Measurements from ENCODE around the gene SNAPC3.

The SNAPC3 gene

DNA sequence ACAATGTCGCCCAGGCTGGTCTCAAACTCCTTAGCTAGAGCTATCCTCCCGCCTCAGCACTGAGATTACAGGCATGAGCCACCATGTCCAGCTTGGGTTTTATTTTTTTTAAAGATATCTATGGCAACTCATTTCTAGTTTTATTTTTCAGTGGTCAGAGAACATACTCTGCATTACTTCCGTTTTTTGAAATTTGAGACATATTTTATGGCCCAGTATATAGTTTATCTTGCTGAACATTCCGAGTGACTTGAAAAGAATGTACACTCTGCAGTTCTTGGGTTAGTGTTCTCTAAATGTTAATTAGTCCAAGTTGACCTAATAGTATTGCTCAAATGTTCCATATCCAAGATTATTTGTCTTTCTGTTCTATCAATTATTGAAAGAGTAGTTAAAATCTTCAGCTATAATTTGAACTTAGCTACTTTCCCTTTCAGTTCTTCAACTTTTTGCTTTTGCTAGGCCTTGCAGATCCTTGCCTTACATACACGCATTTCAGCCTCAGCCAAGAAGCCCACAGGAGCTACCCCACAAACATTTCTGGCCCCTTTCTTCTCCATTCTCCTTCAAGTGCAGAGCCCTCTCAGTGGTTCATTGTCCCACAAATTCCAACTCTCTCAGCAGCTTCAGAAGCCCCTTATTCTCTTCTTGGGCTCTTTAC lies 22.3 kb upstream of the SNAPC3 start:
- Histone ChIP-seq H3K9ac (ENCODE audit: low read length) (no peak overlapping the region), H4K8ac (ENCODE audit: low read depth, low read length) (no peak overlapping the region), H3K18ac (ENCODE audit: low read length) (no peak overlapping the region), H2BK120ac (ENCODE audit: insufficient read depth, low read length, poor library complexity) (no peak overlapping the region), H2AFZ (ENCODE audit: insufficient read depth, low read length, poor library complexity) (no peak overlapping the region), H3K36me3 (ENCODE audit: control insufficient read depth in 1 of 2, insufficient read depth in 2 of 2, low read length in 2 of 2) (no peaks in the 10 kb centered on the region), H2AK5ac (ENCODE audit: low read length) (no peak overlapping the region), H3K4me2 (ENCODE audit: low read length) (no peak overlapping the region), H3K27ac (ENCODE audit: low read depth, low read length) (no peak overlapping the region), H3K4ac (ENCODE audit: low read depth, low read length) (no peak overlapping the region), H3K4me3 (ENCODE audit: low read depth, low read length) (no peak overlapping the region), H3K9me3 (ENCODE audit: insufficient read depth, low read depth, low read length) (no peaks in the 10 kb centered on the region), H4K12ac (ENCODE audit: low read depth, low read length) (no peak overlapping the region), H3K79me2 (ENCODE audit: control insufficient read depth, insufficient read depth, low read length, poor library complexity) (no peaks in the 10 kb centered on the region), H2BK12ac (ENCODE audit: low read length) (no peak overlapping the region), H3K4me1 (ENCODE audit: control insufficient read depth in 1 of 2, insufficient read depth in 2 of 2, low read length in 2 of 2) (no peaks in the 10 kb centered on the region), H3K14ac (ENCODE audit: low read length) (no peak overlapping the region), H3K23ac (ENCODE audit: low read length) (no peak overlapping the region), H2BK5ac (ENCODE audit: low read depth, low read length, poor library complexity) (no peak overlapping the region), H4K91ac (ENCODE audit: low read depth, low read length) (no peak overlapping the region), H3K27me3 (ENCODE audit: insufficient read depth, low read length) (no peaks in the 10 kb centered on the region), H3K79me1 (ENCODE audit: low read length) (no peaks in the 10 kb centered on the region)
- DNase-seq = no peak
- WGBS (ENCODE audit: extremely low coverage, insufficient coverage, insufficient read length) = no CpG with 5 or more reads among the region's 5 CpGs

DNA sequence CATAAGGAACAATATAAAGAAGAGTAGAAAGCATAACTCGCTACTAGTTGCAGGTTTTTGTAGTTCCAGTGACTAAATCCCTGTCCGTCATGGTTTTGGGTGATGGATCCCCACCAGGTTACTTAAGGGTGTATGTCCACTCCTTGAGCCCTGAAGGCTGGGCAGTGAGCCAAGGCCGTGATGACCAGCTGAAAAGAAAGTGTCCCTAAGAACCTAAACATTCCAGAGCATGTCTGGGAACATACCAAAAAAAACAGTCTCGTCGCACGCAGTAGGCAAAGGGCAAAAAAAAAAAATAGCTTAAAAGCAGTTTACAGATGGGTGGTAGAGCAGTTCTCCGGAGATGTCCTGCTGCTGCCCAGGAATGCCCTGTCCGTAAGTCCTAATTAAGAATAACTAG lies 21.4 kb upstream of the SNAPC3 start:
- no peak overlapping the region for H3K9ac ChIP-seq (ENCODE audit: low read length)
- H3K14ac ChIP-seq (ENCODE audit: low read length) = no peak overlapping the region
- no peak overlapping the region for H3K27ac ChIP-seq (ENCODE audit: low read depth, low read length)
- no peak overlapping the region for H3K23ac ChIP-seq (ENCODE audit: low read length)
- H3K36me3 ChIP-seq (ENCODE audit: control insufficient read depth in 1 of 2, insufficient read depth in 2 of 2, low read length in 2 of 2) = no peaks in the 10 kb centered on the region
- no peak overlapping the region for H4K12ac ChIP-seq (ENCODE audit: low read depth, low read length)
- H3K4me1 ChIP-seq (ENCODE audit: control insufficient read depth in 1 of 2, insufficient read depth in 2 of 2, low read length in 2 of 2) = no peaks in the 10 kb centered on the region
- H3K18ac ChIP-seq (ENCODE audit: low read length) = no peak overlapping the region
- no peak overlapping the region for H2AFZ ChIP-seq (ENCODE audit: insufficient read depth, low read length, poor library complexity)
- H3K4ac ChIP-seq (ENCODE audit: low read depth, low read length) = no peak overlapping the region
- H4K91ac ChIP-seq (ENCODE audit: low read depth, low read length) = no peak overlapping the region
- H2AK5ac ChIP-seq (ENCODE audit: low read length) = no peak overlapping the region
- no peak overlapping the region for H3K4me2 ChIP-seq (ENCODE audit: low read length)
- H2BK12ac ChIP-seq (ENCODE audit: low read length) = no peak overlapping the region
- H4K8ac ChIP-seq (ENCODE audit: low read depth, low read length) = no peak overlapping the region
- DNase-seq = no peak
- WGBS (ENCODE audit: extremely low coverage, insufficient coverage, insufficient read length) = no CpG with 5 or more reads among the region's 8 CpGs
- no peaks in the 10 kb centered on the region for H3K79me1 ChIP-seq (ENCODE audit: low read length)
- H3K27me3 ChIP-seq (ENCODE audit: insufficient read depth, low read length) = no peaks in the 10 kb centered on the region
- H3K79me2 ChIP-seq (ENCODE audit: control insufficient read depth, insufficient read depth, low read length, poor library complexity) = no peaks in the 10 kb centered on the region
- no peaks in the 10 kb centered on the region for H3K9me3 ChIP-seq (ENCODE audit: insufficient read depth, low read depth, low read length)
- H2BK120ac ChIP-seq (ENCODE audit: insufficient read depth, low read length, poor library complexity) = no peak overlapping the region
- no peak overlapping the region for H2BK5ac ChIP-seq (ENCODE audit: low read depth, low read length, poor library complexity)
- H3K4me3 ChIP-seq (ENCODE audit: low read depth, low read length) = no peak overlapping the region

DNA sequence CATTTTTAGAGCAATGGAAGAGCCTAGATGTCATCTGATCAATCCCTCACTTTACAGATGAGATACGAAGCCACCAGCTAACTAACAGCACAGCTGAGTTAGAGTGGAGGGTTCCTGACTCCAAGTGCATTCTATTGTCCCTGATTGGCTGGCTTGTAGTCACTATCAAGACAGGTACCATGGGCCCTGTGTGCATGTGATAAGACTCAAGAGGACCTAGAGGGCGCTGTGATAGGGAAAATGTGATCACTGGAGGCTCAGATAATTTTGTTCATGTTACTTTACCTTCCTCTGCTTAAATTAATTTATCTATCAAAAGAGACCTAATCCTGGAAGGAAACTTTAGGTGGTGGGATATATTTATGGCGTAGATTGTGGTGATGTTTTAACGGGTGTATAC lies 19.5 kb upstream of the SNAPC3 start:
- Histone ChIP-seq H3K4me2 (ENCODE audit: low read length) (no peak overlapping the region), H3K4ac (ENCODE audit: low read depth, low read length) (no peak overlapping the region), H2AFZ (ENCODE audit: insufficient read depth, low read length, poor library complexity) (no peak overlapping the region), H2BK5ac (ENCODE audit: low read depth, low read length, poor library complexity) (no peak overlapping the region), H4K91ac (ENCODE audit: low read depth, low read length) (no peak overlapping the region), H3K23ac (ENCODE audit: low read length) (no peak overlapping the region), H2BK12ac (ENCODE audit: low read length) (no peak overlapping the region), H3K79me1 (ENCODE audit: low read length) (no peaks in the 10 kb centered on the region), H2AK5ac (ENCODE audit: low read length) (no peak overlapping the region), H4K12ac (ENCODE audit: low read depth, low read length) (no peak overlapping the region), H3K79me2 (ENCODE audit: control insufficient read depth, insufficient read depth, low read length, poor library complexity) (no peaks in the 10 kb centered on the region), H3K4me1 (ENCODE audit: control insufficient read depth in 1 of 2, insufficient read depth in 2 of 2, low read length in 2 of 2) (no peaks in the 10 kb centered on the region), H3K9me3 (ENCODE audit: insufficient read depth, low read depth, low read length) (no peaks in the 10 kb centered on the region), H3K27ac (ENCODE audit: low read depth, low read length) (no peak overlapping the region), H3K36me3 (ENCODE audit: control insufficient read depth in 1 of 2, insufficient read depth in 2 of 2, low read length in 2 of 2) (no peaks in the 10 kb centered on the region), H3K14ac (ENCODE audit: low read length) (no peak overlapping the region), H2BK120ac (ENCODE audit: insufficient read depth, low read length, poor library complexity) (no peak overlapping the region), H3K18ac (ENCODE audit: low read length) (no peak overlapping the region), H3K27me3 (ENCODE audit: insufficient read depth, low read length) (no peaks in the 10 kb centered on the region), H3K4me3 (ENCODE audit: low read depth, low read length) (no peak overlapping the region), H3K9ac (ENCODE audit: low read length) (no peak overlapping the region), H4K8ac (ENCODE audit: low read depth, low read length) (no peak overlapping the region)
- WGBS (ENCODE audit: extremely low coverage, insufficient coverage, insufficient read length) = no CpG with 5 or more reads among the region's 4 CpGs
- DNase-seq = peak in 1 of 2 donors; percentile 27

DNA sequence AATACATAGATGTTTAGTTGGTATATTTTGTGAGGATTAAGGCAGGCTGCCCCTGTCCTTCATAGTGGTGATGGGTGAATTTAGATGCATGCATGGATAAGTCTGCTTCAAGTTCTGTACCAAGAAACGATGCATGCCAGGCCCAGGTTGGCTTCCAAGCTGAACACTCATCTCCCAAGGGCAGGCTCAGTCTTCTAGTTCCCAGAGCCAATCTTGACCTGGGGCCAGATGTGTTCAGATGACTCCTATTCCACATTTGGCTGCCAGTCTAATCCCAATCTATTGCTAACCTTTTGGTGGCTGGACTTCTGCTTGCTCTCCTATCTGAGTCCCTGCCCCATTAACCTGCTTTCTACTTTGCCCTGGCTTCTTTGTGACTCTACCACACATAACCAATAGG lies 18.5 kb upstream of the SNAPC3 start:
- no peak overlapping the region for H4K91ac ChIP-seq (ENCODE audit: low read depth, low read length)
- no peak overlapping the region for H3K23ac ChIP-seq (ENCODE audit: low read length)
- no peak overlapping the region for H2BK12ac ChIP-seq (ENCODE audit: low read length)
- H3K27me3 ChIP-seq (ENCODE audit: insufficient read depth, low read length) = no peaks in the 10 kb centered on the region
- H3K14ac ChIP-seq (ENCODE audit: low read length) = no peak overlapping the region
- H3K4me3 ChIP-seq (ENCODE audit: low read depth, low read length) = no peak overlapping the region
- no peak for DNase-seq
- H3K4me2 ChIP-seq (ENCODE audit: low read length) = no peak overlapping the region
- H3K9ac ChIP-seq (ENCODE audit: low read length) = no peak overlapping the region
- WGBS (ENCODE audit: extremely low coverage, insufficient coverage, insufficient read length) = no CpG with 5 or more reads among the region's 1 CpG
- H2BK5ac ChIP-seq (ENCODE audit: low read depth, low read length, poor library complexity) = no peak overlapping the region
- no peak overlapping the region for H4K8ac ChIP-seq (ENCODE audit: low read depth, low read length)
- no peaks in the 10 kb centered on the region for H3K79me2 ChIP-seq (ENCODE audit: control insufficient read depth, insufficient read depth, low read length, poor library complexity)
- H3K36me3 ChIP-seq (ENCODE audit: control insufficient read depth in 1 of 2, insufficient read depth in 2 of 2, low read length in 2 of 2) = no peaks in the 10 kb centered on the region
- no peak overlapping the region for H3K4ac ChIP-seq (ENCODE audit: low read depth, low read length)
- H3K27ac ChIP-seq (ENCODE audit: low read depth, low read length) = no peak overlapping the region
- no peak overlapping the region for H4K12ac ChIP-seq (ENCODE audit: low read depth, low read length)
- H2BK120ac ChIP-seq (ENCODE audit: insufficient read depth, low read length, poor library complexity) = no peak overlapping the region
- H3K18ac ChIP-seq (ENCODE audit: low read length) = no peak overlapping the region
- no peaks in the 10 kb centered on the region for H3K4me1 ChIP-seq (ENCODE audit: control insufficient read depth in 1 of 2, insufficient read depth in 2 of 2, low read length in 2 of 2)
- no peak overlapping the region for H2AK5ac ChIP-seq (ENCODE audit: low read length)
- H3K9me3 ChIP-seq (ENCODE audit: insufficient read depth, low read depth, low read length) = no peaks in the 10 kb centered on the region
- no peak overlapping the region for H2AFZ ChIP-seq (ENCODE audit: insufficient read depth, low read length, poor library complexity)
- no peaks in the 10 kb centered on the region for H3K79me1 ChIP-seq (ENCODE audit: low read length)
